Measurements from ENCODE around the gene SRGAP2B. TPM values are rescaled to one million over a fixed set of nuclear protein-coding genes. Genes with fewer than 3 reads are reported as not detected.
A peak's percentile ranks its signal among the peaks of the same experiment; 100 is the strongest.
"Not testable (repeated sequence)": the region's sequence is repeated elsewhere in the genome, so short reads cannot be mapped to it uniquely, and the experiment has no call there.

Gene SRGAP2B
- total RNA-seq, 2 donors from 2014 or later = 46.6 to 64.4 TPM

DNA sequence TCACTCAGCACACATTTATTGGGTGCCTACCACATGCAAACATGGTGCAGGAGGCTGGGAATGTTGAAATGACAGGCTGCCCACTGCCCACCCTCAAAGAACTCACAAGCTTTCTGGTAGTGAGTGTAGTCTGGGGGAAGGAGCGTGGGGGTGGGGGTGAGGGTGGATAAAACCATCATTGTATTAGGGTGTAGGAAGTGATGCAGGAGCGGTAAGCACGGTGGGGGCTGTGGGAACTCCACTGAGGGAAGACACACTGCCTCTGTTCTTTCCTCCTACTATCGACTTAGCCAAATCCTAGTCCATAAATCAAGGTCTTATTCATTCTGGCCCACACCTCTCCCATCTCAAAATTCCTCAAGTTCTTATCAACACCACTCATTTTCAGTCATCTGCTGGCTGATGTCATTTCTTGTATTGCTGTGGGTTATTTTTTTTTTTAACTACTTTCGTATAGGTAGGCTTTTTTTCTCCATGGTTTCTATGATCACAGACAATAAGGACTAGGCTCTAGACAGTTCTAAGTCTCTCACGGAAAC is 21.0 kb downstream of the SRGAP2B start:
- H3K27me3 Mint-ChIP-seq; DNase-seq (ENCODE audit: low spot score); H3K9me3 Mint-ChIP-seq; H3K4me1 Mint-ChIP-seq (ENCODE audit: low read depth in 2 of 2); H3K4me3 Mint-ChIP-seq; H3K36me3 Mint-ChIP-seq; H3K27ac Mint-ChIP-seq: not testable (repeated sequence)
- ATAC-seq = peak in 1 of 2 donors; percentile 24

DNA sequence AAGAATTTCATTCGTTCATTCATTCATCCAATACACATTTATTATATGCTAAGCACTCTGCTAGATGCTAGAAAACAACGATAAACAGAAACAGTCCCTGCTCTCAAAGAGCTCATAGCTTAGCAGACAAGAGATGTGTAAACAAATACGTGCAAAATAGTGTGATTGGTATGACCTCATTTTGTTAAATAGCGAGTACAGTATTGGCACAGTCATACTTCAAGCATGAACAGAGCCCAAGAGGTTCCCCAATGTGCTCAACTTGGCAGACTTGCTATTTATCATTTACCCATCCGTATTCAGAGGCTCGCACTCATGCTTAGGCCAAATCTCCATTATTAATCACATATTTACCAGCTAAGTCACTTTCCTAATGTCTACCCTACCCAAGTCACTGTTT is 23.6 kb downstream of the SRGAP2B start:
- H3K27ac Mint-ChIP-seq, H3K27me3 Mint-ChIP-seq: not testable (repeated sequence)

DNA sequence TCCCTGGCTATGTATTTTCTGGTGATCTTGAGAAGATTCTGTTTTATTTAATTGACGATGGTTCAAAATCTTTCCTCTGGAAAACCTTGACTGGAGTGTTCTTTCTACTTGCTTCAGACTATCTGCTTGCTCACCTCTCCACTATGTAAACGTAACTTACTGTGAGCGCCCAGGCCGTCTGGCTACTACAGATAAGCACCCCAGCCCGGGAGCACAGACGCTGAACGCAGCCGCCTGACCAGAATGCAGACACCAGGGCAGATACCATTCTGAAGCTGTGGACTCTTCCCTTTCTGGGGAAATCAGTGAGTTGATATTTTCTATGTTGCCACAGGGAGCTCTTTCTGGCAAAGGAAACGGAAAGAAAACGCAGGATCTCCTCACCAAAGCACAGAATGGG is 28.6 kb downstream of the SRGAP2B start:
- ATAC-seq; H3K4me3 Mint-ChIP-seq; H3K9me3 Mint-ChIP-seq; H3K36me3 Mint-ChIP-seq; H3K27me3 Mint-ChIP-seq; DNase-seq (ENCODE audit: low spot score); H3K4me1 Mint-ChIP-seq (ENCODE audit: low read depth in 2 of 2); H3K27ac Mint-ChIP-seq: not testable (repeated sequence)

More for the DNA sequence above, 23.6 kb downstream of the SRGAP2B start:
- H3K4me1 Mint-ChIP-seq (ENCODE audit: low read depth in 2 of 2); DNase-seq (ENCODE audit: low spot score); ATAC-seq; H3K4me3 Mint-ChIP-seq; H3K36me3 Mint-ChIP-seq; H3K9me3 Mint-ChIP-seq: not testable (repeated sequence)

DNA sequence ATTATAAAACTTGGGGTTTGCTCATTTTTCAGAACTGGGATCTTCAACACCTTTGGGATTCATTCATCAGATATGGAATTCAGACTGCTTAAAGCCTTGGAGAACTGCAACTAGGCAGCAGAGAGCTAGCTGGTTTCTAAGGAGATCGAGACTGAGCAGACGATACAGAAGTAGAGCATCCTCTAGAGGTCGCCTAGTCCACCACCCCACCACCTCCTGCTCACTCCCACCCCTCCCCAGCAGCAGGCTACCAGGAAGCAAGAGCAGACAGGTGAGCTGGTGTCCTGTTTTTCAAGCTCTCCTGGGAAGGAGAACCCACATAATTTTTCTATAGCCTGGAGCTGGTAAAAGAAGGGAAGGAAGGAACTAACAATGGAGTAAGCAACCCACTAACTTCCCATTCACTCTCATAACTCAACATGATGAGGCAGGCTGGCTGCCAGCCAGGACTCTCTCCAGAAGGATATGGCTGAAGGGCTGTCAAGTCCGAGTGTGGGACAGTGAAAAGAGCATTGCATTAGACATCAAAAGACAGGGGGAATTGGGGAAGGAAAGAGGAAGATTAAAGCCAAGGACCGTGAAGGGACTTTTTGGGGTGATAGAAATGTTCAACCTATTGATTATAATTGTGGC is 29.8 kb downstream of the SRGAP2B start:
- not testable (repeated sequence) for H3K4me3 Mint-ChIP-seq; H3K4me1 Mint-ChIP-seq (ENCODE audit: low read depth in 2 of 2); H3K27ac Mint-ChIP-seq; H3K9me3 Mint-ChIP-seq; DNase-seq (ENCODE audit: low spot score); H3K36me3 Mint-ChIP-seq; H3K27me3 Mint-ChIP-seq; ATAC-seq

DNA sequence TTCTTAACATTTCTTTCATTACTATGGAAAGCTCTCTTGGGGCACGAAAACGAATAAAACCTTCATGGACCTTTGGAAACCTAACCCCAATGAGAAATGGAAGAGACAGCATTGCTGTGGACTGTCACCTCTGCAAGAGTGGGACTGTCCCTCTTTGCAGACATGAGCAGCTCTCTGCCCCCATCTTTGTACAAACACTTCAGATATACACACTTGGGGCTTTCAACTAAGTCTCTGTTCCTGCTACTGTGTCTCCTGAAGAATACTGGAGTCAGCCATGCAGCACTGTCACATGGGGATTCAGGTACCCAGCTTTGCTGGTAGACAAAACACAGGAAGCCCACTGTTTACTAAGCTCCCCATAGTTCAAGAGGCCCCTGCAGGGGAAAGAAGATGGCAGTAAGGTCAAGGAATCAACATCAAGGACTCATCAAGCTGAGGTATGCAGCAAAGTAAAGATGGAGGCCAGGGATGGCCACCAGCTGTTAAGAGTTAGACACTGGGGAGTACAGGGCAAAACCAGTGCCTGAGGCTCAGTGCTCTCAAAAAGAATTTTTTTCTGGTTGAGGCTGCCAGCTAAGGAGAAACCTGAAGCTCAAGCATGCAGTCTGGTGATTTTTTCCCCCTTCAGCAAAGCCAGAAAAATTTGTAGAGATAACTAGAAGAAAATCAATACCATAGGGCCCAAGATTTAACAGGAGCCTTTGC is 31.0 kb downstream of the SRGAP2B start:
- H3K27ac Mint-ChIP-seq; H3K9me3 Mint-ChIP-seq; H3K36me3 Mint-ChIP-seq; H3K4me1 Mint-ChIP-seq (ENCODE audit: low read depth in 2 of 2); H3K4me3 Mint-ChIP-seq; DNase-seq (ENCODE audit: low spot score); H3K27me3 Mint-ChIP-seq: not testable (repeated sequence)
- peak in 1 of 2 donors; percentile 43 for ATAC-seq

DNA sequence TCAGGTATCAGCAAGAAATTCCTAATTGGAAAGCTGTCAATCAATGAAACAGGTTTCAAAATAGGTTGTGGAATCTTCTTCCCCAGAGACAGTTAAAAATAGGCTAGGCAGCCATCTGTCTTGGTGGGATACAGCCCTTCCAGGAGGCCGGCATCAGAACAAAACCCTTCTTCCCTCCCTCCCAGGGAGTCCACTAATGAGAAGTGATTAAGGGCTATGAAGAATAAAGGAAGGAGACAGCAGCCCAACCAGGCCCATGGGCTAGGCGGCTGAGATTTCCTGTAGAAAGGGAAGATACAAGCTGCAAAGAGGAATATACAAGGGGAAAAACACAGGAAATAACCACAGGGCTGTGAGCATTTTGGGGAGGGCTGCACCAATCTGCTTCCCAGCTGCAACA is 31.8 kb downstream of the SRGAP2B start:
- H3K9me3 Mint-ChIP-seq; H3K4me1 Mint-ChIP-seq (ENCODE audit: low read depth in 2 of 2); H3K4me3 Mint-ChIP-seq; H3K27ac Mint-ChIP-seq; ATAC-seq; H3K36me3 Mint-ChIP-seq; DNase-seq (ENCODE audit: low spot score); H3K27me3 Mint-ChIP-seq: not testable (repeated sequence)

DNA sequence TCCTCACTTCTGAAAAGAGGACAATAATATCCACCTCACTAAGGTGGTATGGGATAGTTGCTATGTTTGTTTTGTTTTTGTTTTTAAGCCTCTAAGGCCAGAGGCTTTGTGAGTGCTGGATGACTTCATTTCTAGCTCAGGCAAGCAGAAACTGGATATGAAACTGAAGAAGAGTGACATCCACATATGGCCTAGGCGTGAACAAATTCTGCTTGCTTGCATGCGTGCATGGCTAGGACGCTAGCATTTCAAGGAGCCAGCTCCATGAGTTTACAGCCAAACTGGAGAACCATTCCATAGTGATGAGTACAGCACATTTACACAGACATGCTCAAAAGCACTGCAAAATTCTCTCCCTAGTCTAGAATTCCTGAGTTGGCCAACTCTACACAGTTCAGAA is 36.9 kb downstream of the SRGAP2B start:
- H3K9me3 Mint-ChIP-seq; DNase-seq (ENCODE audit: low spot score); H3K27me3 Mint-ChIP-seq; H3K36me3 Mint-ChIP-seq; H3K4me1 Mint-ChIP-seq (ENCODE audit: low read depth in 2 of 2); H3K27ac Mint-ChIP-seq; H3K4me3 Mint-ChIP-seq: not testable (repeated sequence)
- peak in 1 of 2 donors; percentile 51 for ATAC-seq

DNA sequence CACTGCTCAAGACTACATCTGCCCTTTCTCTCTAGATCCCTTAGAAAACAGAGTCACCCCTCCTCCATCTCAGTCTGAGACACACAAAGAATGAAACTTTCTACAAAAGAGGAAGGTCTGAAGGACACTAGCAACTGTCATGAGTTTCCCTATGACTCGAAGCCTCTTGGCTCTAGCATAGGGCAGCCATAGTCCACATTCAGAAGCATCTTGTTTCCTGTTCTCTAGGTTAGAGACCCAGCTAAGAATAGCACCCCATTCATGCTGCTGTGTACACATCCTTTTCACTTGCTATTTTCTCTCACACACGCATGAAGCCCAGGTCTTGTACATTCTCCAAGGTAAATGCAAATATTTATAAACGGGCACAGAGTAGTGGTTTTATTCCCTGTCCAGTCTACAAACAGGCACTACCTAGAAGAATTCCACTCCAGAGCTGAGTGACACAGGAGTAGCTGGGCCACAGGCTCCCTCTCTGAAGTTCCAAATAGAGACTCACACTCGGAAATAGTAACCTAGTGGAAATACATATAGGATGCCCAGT is 39.8 kb downstream of the SRGAP2B start:
- not testable (repeated sequence) for H3K4me3 Mint-ChIP-seq; H3K36me3 Mint-ChIP-seq; DNase-seq (ENCODE audit: low spot score); H3K27me3 Mint-ChIP-seq; H3K4me1 Mint-ChIP-seq (ENCODE audit: low read depth in 2 of 2); H3K27ac Mint-ChIP-seq; H3K9me3 Mint-ChIP-seq
- ATAC-seq = peak; percentile 94 to 97

DNA sequence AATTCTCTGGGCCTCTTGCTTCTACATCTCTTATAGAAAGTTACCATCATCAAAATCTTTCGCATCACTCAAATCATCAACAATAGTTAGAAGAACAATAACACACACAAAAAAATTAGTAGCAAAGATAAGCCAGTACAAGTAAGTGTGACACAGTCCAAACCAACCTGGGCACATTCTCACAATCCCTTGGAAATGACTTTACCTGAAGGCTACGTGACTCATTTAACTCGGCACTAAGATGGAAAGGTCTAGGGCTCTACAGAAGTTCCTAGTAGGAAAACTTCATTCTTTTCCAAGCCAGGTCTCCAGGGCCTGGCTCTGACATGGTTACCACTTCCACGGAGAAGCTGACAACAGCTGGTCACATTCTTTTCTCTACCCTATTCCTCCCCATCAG is 41.7 kb downstream of the SRGAP2B start:
- not testable (repeated sequence) for H3K27me3 Mint-ChIP-seq; H3K36me3 Mint-ChIP-seq; H3K4me3 Mint-ChIP-seq; H3K9me3 Mint-ChIP-seq; H3K4me1 Mint-ChIP-seq (ENCODE audit: low read depth in 2 of 2); ATAC-seq; H3K27ac Mint-ChIP-seq; DNase-seq (ENCODE audit: low spot score)

DNA sequence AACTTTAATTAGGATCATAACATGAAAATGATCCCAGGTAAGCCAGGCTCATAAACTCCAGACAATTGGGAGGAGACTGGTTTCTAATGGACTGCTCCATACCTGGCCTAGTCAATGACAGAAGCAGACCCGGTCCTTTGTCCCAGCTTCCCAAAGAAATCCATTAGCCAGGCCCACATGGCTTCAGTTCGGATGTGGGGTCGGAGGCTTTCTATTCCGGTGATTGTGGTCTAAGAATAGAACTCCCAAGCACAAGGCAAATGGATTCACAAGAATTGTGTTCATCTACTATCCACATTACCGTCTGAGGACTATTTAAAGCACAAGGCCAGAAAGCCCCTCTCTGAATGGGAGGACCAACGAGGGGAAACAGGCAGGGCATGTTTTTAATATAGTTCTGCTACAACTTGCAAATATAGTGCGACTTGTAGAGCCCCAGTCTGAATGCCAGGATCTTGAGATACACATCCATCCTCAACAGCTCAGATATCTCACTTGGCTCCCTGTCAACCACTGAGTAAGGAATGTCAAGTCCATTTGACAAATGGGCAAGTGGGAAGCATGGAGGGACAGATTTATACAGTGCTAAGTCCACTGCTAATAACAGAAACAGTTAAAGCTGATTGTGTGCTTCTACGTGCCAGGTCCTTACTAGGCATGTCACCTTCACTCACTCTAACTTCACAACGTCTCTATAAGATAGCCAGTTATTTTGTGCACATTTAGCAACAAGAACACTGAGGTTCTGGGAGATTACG is 42.9 kb downstream of the SRGAP2B start:
- not testable (repeated sequence) for H3K4me1 Mint-ChIP-seq (ENCODE audit: low read depth in 2 of 2); H3K4me3 Mint-ChIP-seq; H3K27me3 Mint-ChIP-seq; H3K27ac Mint-ChIP-seq; H3K36me3 Mint-ChIP-seq; DNase-seq (ENCODE audit: low spot score); ATAC-seq; H3K9me3 Mint-ChIP-seq

DNA sequence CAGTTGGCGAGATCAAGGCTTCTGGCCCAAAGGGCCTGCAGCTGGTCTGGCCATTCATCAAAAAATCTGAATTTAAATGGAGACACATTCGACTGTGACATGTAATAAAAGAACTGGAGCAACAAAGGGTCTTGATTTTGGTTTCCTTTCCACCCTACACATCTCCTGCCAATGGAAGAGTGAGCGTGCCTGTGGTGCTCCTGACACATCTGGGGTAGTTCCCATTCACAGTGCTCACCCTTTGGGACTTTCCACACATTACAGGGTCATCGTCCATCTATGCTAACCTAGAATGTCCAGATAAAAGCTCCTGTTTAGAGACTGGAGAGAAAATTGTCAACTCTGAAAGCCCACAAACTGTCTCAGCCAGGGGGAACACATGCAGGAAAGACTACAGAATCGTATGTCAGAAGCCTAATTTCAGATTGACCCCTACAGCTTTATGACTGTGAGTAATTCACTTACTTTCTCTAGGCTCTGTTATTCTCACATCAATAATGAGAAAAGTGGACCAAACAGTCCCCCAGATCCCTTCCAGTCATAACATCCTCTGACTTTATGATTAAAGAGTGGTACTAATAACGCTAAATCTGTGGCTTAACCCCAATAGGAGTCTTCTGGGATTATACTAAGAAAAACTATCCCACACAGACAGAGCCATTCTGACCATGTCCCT is 46.8 kb downstream of the SRGAP2B start:
- H3K27ac Mint-ChIP-seq; H3K4me1 Mint-ChIP-seq (ENCODE audit: low read depth in 2 of 2); H3K36me3 Mint-ChIP-seq; H3K9me3 Mint-ChIP-seq; H3K27me3 Mint-ChIP-seq; H3K4me3 Mint-ChIP-seq; DNase-seq (ENCODE audit: low spot score): not testable (repeated sequence)
- peak in 1 of 2 donors; percentile 67 for ATAC-seq

DNA sequence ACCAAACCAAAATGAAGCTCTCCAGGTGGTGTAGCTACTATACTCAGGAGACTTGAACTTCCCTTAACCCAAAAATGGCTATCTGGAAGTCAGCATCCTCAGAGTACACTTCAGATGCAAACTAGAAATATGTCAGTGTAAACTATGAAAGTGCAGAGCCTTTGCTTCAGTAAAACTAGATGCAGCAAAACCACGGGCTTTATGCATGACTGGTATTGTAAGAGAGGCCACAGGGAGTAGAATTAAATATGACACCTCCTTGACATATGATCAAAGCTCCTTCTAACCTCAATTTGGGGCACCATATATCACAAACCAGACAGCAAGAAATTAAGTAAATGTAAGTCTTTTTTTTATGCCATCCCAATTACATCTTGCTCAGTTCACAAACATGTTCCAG is 47.6 kb downstream of the SRGAP2B start:
- H3K4me1 Mint-ChIP-seq (ENCODE audit: low read depth in 2 of 2); ATAC-seq; H3K36me3 Mint-ChIP-seq; H3K27ac Mint-ChIP-seq; H3K9me3 Mint-ChIP-seq; DNase-seq (ENCODE audit: low spot score); H3K27me3 Mint-ChIP-seq; H3K4me3 Mint-ChIP-seq: not testable (repeated sequence)

DNA sequence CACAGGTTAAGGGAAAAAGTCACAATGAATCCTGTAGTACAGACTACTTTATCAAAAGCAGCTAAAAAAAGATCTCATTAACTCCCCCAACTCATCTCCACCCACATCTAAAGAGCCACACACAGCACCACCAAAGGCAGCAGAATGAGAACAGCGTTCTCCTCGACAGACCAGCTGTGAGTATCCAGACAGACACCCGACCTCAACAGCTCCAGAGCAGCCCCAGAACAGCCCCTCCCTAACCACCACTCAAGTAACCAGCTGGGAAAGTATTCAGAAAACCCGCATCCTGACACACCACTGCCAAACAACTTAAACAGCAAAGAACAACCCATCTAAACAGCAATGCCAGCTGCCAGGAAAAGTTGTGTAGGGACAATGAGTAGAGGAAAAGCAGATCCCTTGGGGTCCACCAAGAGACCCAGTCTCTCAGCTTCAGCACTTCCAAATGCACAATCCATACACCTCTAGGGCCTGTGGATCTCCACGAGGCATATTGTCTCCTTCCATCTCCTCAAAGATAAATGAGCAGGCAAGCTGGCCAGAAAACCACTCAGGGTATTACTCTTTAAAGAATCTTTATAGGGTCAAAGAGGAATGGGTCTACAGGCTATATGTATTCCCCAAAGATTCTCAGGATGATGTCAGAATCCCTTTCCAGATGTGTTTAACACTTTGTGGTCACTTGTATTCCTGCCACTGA is 49.4 kb downstream of the SRGAP2B start:
- H3K9me3 Mint-ChIP-seq; DNase-seq (ENCODE audit: low spot score); ATAC-seq; H3K27ac Mint-ChIP-seq; H3K36me3 Mint-ChIP-seq; H3K4me3 Mint-ChIP-seq; H3K4me1 Mint-ChIP-seq (ENCODE audit: low read depth in 2 of 2); H3K27me3 Mint-ChIP-seq: not testable (repeated sequence)
